Measurements from ENCODE around the gene AFAP1.

- no peak for TF ChIP-seq POLR2A (IDR thresholded peaks at IDR 0.05; ENCODE audit: low read depth, low read length)
- no peak for TF ChIP-seq POLR2AphosphoS5 (IDR thresholded peaks at IDR 0.05; ENCODE audit: insufficient read depth, low read depth, low read length)
Observed at GRCh38 chr4:7956934-7957656, 17.4 kb upstream of the AFAP1 start.
